Right ventricle myocardium superior (tissue), 1 donor: ENCODE results near the gene ANO4. TPM values are rescaled to one million over a fixed set of nuclear protein-coding genes. Genes with fewer than 3 reads are reported as not detected.

Experiments
- ATAC-seq: fragments of 200-7000 bp; cut with Tn5 transposase; one replicate; pipeline ENCODE4 v1.9.1; 2020; ENCODE audit warnings: mild to moderate bottlenecking; ENCODE audit not compliant: poor library complexity
- DNase-seq: peaks from one replicate; pipeline ENCODE4 v3.0.0-alpha.2; 2020
- intact Hi-C: fragments of 100-400 bp; cut with DNase I; formaldehyde crosslinking; loops from one replicate; pipeline ENCODE4 v1.11.2; 2022
- total RNA-seq: library from RNA; stranded (reverse); fragmentation: NEBNext Ultra II Directional; extraction: Animal tissue kit (Norgen Biotek cat#: 25700); gene quantifications from one replicate; pipeline ENCODE4 v1.2.1, GENCODE V29; 2021
- donor health status: DM: no; HTN: yes; CAD: no; lungs with severe emphysema.

The ANO4 gene
- total RNA-seq, 1 donor from 2014 or later, result not detected

DNA sequence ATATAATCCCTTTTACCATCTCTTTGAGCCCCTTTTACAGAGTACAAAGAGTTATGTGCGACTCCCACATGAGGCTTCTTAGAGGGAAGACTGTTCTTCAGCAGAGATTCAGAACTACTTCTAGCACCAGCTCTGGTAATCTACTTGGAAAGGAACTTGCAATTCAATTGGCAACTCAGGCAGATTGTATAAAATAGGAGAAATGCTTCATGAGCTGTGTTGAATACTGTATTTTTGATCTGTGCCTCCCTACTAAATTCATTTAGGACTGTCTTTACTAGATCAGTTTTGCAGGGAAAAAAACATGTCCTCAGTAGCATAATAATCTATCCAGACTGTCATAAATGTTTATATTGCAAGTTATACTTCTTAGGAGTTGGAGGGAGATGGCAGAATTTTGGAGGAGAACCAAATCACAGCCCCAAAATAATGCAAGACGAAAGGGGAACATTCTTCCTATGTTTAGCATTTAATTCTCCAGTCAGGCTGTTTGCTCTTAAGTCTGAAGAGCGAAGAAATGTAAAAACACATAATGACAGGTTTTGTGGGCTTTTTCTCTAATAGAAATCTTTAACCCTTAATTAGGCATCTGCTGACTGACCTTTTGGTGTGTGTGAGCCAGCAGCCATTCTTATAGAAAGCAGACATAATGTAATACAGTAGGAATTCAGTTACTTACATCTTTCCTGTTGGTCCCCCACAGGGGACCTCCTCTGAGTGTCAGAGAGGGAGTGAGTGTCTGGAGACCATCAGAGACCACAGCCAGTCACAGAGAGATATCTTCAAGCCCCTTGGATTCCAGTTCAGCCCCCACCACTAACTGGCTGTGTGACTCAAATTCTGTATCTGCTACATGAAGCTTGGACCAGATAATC, 3.9 kb downstream of the ANO4 start:
- ATAC-seq (no peak), DNase-seq (no peak)
- intact Hi-C loops, result no loop called here

- DNase-seq, result no peak
- intact Hi-C loops, result no loop called here
- no peak for ATAC-seq
Measured at GRCh38 chr12:100799770-100800169, 5.2 kb downstream of the ANO4 start.

GRCh38 chr12:100800723-100801122, 6.1 kb downstream of the ANO4 start:
- DNase-seq (no peak), ATAC-seq (no peak)
- intact Hi-C loops, result no loop called here

GRCh38 chr12:100801320-100801719, 6.7 kb downstream of the ANO4 start:
- no peak for ATAC-seq
- no peak for DNase-seq
- intact Hi-C loops, result no loop called here

GRCh38 chr12:100808777-100809176, 14.2 kb downstream of the ANO4 start:
- intact Hi-C loops, result no loop called here
- DNase-seq, result no peak
- ATAC-seq, result no peak

DNA sequence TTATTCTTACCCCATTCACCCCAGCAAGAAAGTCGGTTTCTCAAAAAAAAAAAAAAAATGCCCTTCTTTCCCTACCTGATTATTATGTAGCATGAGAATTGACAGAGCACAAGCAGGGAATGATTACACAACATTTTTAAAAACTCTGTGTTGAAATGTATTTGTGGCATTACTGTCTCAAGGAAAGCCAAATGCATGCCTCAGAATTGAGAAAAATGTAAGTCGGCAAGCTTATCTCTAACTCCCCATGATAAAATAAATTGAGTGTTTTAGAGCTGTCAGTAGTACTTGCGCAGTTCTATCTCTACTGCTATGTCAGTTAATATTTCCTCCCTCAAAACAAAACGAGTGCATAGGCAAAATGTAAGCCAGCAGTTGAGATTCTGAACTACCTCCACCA, 25.7 kb downstream of the ANO4 start:
- ATAC-seq, result no peak
- intact Hi-C loops, result no loop called here
- DNase-seq, result no peak

GRCh38 chr12:100823963-100824362, 29.4 kb downstream of the ANO4 start:
- ATAC-seq (no peak), DNase-seq (no peak)
- intact Hi-C loops, result no loop called here

GRCh38 chr12:100824476-100824875, 29.9 kb downstream of the ANO4 start:
- ATAC-seq, result no peak
- intact Hi-C loops, result no loop called here
- DNase-seq, result no peak

DNA sequence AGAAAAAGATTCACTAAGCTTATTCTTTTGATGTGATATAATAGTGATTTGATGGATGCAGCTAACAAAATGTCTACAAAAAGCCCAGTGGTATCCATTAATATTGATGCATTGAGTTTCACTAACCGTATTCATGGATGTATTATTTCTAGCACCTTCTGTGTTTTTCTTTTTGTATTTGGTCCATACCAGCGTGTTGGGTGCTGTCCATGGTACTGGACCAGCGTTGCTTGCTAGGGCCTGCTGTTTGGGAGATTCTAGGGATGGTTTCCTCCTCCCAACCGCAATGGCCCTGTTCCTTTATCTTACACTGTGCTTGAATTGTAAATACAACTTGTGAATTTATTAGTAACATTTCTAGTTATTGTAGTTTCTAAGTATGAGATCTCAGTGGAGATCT, 31.7 kb downstream of the ANO4 start:
- ATAC-seq (no peak), DNase-seq (no peak)
- intact Hi-C loops, result no loop called here

DNA sequence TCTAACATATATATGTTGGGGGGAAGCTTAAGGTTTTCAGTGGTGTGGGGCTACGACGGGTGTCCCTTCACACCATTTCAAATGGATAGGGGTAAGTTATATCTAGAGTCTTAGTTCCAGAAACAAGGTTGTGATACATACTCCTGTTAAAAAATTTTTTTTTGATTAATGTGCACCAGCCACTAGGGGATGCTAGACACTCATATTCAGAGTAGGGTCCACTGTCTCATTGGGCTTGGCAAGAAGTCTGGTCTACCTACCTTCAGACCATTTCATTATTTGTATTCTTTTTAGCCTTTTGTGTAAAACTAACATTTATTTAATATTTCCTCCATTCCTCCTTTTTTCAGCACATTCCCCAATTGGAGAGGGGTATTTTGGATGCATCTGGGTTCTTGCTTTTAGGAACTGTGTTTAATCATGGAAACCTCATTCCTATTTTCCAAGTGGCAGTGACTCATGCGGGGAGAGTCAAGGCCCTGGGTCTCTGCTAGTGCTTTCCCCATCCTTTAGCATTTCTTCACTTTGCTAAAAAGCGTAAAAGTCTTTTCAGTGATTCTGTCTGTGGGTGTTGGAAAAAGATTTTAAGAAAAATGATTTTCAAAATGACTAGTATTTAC, 33.4 kb downstream of the ANO4 start:
- ATAC-seq, result no peak
- no peak for DNase-seq
- intact Hi-C loops, result no loop called here

- intact Hi-C loops, result no loop called here
- no peak for DNase-seq
- no peak for ATAC-seq
Measured at GRCh38 chr12:100830003-100830795, 35.6 kb downstream of the ANO4 start.

DNA sequence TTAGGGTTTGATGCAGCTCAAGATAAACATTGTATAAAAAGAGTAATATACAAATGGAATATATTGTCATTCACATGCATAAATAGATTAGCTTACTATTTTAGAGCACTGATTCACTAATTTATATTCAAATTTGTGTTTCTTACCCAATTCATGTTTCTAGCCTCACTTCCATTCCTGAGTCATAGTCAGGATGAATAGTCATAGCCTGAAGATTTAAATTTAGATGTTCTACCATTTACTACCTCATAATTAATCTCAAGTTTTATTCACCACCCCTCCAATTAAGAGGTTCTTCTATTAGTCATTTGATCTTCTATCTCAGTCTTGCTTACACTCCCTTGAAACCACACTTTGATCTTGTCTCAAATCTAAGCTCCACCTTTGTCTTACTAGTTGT, 38.7 kb downstream of the ANO4 start:
- ATAC-seq, result no peak
- no peak for DNase-seq
- intact Hi-C loops, result no loop called here

- no peak for ATAC-seq
- intact Hi-C loops, result no loop called here
- no peak for DNase-seq
Measured at GRCh38 chr12:100840748-100841147, 46.2 kb downstream of the ANO4 start.

GRCh38 chr12:100842156-100842555, 47.6 kb downstream of the ANO4 start:
- DNase-seq (no peak), ATAC-seq (no peak)
- intact Hi-C loops, result no loop called here

DNA sequence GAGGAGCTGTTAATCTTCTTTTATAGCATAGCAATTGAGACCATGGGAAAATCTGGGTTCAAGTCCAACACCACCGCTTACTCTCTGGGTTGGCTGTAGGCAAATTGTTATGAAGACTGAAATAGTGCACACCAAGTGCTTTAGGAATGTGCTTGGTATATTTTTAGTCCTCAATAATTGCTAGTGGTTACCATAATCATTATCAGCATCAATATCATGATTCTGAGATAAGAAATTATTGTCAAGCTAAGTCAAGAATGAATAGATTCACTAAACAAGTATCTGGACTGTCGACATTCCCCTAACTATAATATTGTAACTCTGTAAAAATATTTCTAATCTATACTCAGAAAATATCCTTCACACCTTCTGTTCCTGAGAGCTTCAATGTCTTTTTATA, 48.5 kb downstream of the ANO4 start:
- DNase-seq (no peak), ATAC-seq (no peak)
- intact Hi-C loops, result no loop called here

DNA sequence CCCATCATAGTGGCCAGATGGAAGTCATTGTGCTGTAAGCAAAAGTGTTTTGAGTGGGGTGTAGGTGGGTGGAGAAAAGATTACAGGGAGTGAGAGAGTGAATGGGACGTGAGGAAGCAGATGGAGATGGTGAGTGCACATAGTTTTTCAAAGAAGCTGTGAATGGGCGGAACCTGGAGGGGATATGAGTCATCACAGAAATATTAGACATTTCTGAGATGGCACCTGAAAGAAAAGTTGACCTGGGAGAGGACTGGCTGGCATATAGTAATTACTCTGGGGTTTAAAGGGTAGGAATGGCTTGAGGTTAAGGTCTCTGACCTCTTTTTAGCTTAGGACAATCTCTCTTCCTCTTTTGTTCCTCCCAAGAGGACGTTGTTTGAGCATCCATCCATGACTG, 50.5 kb downstream of the ANO4 start:
- intact Hi-C loops, result no loop called here
- no peak for ATAC-seq

DNA sequence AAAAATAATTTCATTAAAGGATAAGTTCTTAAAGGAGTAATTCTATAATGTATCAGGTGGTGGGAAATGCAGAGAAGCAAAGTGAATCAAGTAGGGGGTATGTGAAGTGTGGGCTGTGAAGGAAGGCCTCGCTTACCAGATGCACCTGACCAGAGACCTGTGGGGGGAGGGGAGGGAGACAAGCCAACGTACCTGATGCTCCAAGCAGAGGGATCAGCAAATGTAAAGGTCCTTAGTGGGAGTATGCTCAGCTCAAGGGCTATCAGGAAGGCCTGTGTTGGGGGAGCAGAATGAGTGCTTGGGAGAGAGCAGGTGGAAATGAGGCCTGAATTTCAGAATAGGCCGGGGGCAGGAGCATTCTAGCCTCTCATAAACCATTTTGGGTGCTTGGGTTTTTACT, 57.1 kb downstream of the ANO4 start:
- intact Hi-C loops, result no loop called here
- DNase-seq, result no peak

More for the DNA sequence above, 50.5 kb downstream of the ANO4 start:
- DNase-seq, result no peak

DNA sequence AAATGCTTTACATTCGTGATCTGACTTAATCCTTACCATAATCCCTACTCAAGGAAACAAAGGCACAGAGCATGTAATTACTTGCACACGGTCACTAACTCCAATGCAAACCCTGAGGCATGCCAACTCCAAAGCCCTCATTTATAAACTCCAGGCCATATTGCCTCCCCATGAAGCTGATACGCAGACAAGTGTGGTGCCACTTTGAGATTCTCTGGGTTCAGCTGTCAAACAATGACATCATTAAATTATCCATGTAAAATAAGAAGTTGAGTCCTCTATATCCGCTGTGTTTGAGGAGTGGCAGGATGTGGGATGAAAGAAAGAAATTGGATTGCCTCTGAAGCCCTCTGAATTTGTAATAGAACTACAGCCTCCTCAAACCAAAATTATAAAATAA, 62.8 kb downstream of the ANO4 start:
- DNase-seq (no peak), ATAC-seq (no peak)
- intact Hi-C loops, result no loop called here

More for the DNA sequence above, 57.1 kb downstream of the ANO4 start:
- ATAC-seq, result no peak

- no peak for DNase-seq
- no peak for ATAC-seq
- intact Hi-C loops, result no loop called here
Measured at GRCh38 chr12:100857971-100858370, 63.4 kb downstream of the ANO4 start.

DNA sequence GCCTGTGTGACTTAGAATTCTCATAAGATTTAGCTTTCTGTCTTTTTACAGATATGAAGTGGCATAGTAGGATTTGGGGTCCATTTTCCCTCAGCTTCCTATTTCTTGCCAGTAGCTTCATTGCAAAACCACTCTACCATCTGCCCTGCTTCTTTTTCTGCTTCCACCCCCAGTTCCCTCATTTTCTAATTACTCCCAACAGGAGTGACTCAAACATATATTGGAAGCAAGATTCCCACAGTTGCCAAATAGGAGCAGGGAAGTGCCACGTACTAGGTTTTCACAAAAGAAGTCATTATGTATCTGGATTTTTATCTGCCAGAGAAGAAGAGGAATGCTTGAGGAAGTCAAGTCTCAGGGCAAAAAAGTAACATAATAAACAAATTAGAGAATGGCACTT, 64.1 kb downstream of the ANO4 start:
- ATAC-seq, result no peak
- DNase-seq, result no peak
- intact Hi-C loops, result no loop called here
